Activated naive CD4-positive, alpha-beta T cell treated with anti-CD3 and anti-CD28 coated beads, Interleukin-2, amount 10 ng/mL, durations not matched to agents 7 days and 5 days (primary cell): Measurements from ENCODE around the gene APEH.
A peak's percentile ranks its signal among the peaks of the same experiment; 100 is the strongest.

Source experiments
- CTCF ChIA-PET: fragments of 350-600 bp; sonication (Branson Sonifier 250); formaldehyde crosslinking; loops from one replicate; lab custom pipeline; 2021; ENCODE audit warnings: antibody characterized with exemption; lab: Charles Lee
- DNase-seq: peaks from one replicate; pipeline ENCODE4 v3.0.0-alpha.2; 2020
- H3K27ac Mint-ChIP-seq: one replicate; pipeline ENCODE4 v1.8.0; 2021; ENCODE audit warnings: mild to moderate bottlenecking, moderate library complexity, mixed read lengths
- H3K27me3 Mint-ChIP-seq: one replicate; pipeline ENCODE4 v1.8.0; 2021; ENCODE audit warnings: mild to moderate bottlenecking, mixed read lengths
- H3K36me3 Mint-ChIP-seq: one replicate; pipeline ENCODE4 v1.8.0; 2021; ENCODE audit warnings: mixed read lengths
- H3K4me1 Mint-ChIP-seq: one replicate; pipeline ENCODE4 v1.8.0; 2021; ENCODE audit warnings: mixed read lengths
- H3K4me3 Mint-ChIP-seq: one replicate; pipeline ENCODE4 v1.8.0; 2021; ENCODE audit warnings: mild to moderate bottlenecking, moderate library complexity, mixed read lengths
- H3K9me3 Mint-ChIP-seq: one replicate; pipeline ENCODE4 v1.8.0; 2021; ENCODE audit warnings: mixed read lengths

APEH gene

DNA sequence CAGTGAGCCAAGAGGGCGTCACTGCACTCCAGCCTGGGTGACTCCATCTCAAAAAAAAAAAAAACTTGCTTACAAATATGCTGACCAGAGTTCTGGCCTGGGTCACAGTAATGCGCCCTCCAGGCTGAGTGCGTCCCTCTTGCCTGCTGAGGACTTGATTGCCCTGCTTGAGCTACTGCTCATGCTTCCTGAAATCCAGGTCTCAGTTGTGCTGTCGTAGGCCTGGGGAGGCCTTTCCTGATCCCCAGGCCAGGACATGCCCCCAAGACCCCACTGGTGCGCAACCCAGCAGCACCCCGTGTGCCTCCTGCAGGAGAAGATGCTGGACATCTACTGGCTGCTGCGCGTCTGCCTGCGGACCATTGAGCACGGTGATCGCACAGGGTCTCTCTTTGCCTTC, 38.0 kb downstream of the APEH start:
- peaks cover 25% of the 10 kb centered on the region for H3K4me1 Mint-ChIP-seq
- H3K36me3 Mint-ChIP-seq, result peaks cover 3% of the 10 kb centered on the region
- peak overlapping the region; percentile 52 for H3K27ac Mint-ChIP-seq
- DNase-seq, result no peak
- no peak overlapping the region for H3K4me3 Mint-ChIP-seq
- no peaks in the 10 kb centered on the region for H3K9me3 Mint-ChIP-seq
- no peaks in the 10 kb centered on the region for H3K27me3 Mint-ChIP-seq
- CTCF ChIA-PET, result interaction anchor here (0.5 to 1.5 kb wide), 4 partner anchors 7 to 175 kb away, joined by 3 to 8 read pairs (median 4); partner anchors contain the start of gene AMIGO3

DNA sequence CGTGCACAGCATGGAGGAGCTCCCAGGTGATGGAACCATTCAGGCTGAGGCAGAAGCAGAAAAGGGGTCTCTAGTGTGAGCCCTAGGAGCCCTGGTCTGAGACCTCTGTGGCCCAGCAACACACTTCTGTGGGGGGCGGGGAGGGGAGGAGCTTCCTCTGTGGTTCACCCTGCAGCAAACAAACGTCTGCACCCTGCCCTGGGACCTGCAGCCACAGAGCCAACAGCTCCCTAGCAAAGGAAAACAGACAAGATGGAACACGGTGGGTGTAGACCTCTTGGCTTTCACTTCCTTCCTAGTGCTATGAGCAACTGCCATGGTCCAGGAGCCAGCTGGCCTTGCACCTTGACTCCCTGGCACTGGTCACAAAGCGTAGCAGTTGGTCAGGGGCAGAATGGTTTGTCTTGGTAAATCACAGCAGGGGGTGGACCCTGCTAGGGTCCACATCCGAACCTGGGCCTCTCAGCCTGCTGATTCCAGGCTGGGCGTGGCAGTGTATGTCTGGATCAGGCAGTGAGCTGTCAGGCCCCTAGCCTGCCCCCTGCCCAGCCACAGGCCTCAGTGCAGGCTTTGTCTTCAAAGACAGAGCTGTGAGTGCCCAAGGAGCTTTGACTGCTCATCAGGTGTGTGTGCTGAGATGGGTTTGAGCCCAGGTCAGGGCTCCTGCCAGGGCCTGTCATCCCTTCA, 38.6 kb downstream of the APEH start:
- H3K4me1 Mint-ChIP-seq, result peaks cover 27% of the 10 kb centered on the region
- peaks cover under 1% of the 10 kb centered on the region for H3K36me3 Mint-ChIP-seq
- DNase-seq, result peak; percentile 38
- H3K27ac Mint-ChIP-seq, result peak overlapping the region; percentile 52
- no peak overlapping the region for H3K4me3 Mint-ChIP-seq
- no peaks in the 10 kb centered on the region for H3K9me3 Mint-ChIP-seq
- CTCF ChIA-PET, result interaction anchor here (0.5 to 1.4 kb wide), 3 partner anchors 11 to 175 kb away, joined by 3 to 8 read pairs (median 3); no protein-coding TSS in a partner anchor
- no peaks in the 10 kb centered on the region for H3K27me3 Mint-ChIP-seq

DNA sequence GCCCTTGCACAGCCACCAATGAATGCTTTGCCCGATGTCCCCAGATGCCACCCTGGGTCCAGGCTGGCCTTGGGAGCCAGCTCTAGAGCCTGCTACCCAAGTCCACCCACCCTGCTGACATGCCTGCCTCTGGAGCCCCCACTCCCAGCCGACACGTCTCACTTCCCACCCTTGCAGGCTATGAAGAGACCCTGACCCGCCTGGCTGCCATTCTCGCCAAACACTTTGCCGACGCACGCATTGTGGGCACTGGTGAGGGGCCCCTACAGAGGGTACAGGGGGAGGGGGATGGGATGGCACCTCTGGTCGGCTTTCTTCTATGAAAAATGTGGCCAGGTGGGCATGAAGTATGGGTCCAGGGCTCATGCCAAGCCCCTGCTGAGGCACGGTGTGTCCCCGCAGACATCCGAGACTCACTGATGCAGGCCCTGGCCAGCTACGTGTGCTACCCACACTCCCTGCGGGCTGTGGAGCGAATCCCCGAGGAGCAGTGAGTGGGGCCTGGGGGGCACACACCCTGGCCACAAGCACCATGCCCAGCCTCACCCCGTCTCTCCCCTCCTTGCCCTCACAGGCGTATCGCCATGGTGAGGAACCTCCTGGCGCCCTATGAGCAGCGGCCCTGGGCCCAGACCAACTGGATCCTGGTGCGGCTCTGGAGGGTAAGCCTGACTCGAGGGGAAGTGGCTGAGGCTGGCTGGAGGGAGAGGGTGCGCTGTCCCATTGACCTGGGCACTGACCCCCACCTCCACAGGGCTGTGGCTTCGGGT, 39.4 kb downstream of the APEH start:
- H3K9me3 Mint-ChIP-seq, result no peaks in the 10 kb centered on the region

DNA sequence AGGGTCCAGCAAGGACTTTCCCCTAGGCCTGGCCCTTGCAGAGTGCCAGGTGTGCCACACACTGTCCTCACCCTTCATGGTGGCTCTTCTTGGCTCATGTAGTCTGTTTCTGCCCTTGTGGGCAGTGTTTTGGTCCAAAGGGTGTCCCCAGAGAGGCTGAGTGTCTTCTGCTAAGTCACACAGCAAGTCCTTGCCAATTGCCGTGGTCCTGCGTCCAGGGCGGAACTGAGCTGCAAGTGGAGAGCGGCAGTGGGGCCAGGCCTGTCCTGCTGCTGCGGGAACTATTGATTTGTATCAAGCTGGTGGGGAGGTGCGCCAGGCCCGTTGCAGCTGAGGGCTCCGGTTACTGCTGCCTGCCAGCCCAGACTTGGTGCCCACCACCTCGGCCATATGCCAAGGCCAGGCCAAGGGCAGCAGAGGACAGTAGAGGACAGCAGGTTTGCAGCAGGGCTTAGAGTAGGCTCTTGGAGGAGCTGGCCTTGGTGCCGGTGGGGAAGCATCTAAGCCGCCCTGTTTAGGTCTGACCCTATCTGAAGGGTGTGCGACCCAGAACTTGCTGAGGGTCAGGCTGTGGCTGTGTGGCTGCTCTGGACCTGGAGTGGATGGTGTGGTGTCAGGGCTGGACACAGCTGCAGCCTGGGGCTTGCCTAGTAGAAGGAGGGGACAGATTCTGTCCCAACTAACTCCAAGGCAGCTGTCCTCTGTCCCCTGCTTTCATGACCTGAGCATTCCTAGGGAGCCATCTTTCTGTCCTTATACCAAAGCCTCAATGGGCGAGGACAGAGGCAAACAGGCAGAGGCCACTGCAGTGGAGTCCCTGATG, 40.8 kb downstream of the APEH start:
- no peak for DNase-seq
- no peaks in the 10 kb centered on the region for H3K9me3 Mint-ChIP-seq
- H3K27ac Mint-ChIP-seq, result peak overlapping the region; percentile 61
- CTCF ChIA-PET, result interaction anchor here (1.0 to 1.1 kb wide), 2 partner anchors 124 to 175 kb away, joined by 4 read pairs; no protein-coding TSS in a partner anchor
- H3K4me3 Mint-ChIP-seq, result no peak overlapping the region
- H3K27me3 Mint-ChIP-seq, result peaks cover 8% of the 10 kb centered on the region
- H3K36me3 Mint-ChIP-seq, result peaks cover 2% of the 10 kb centered on the region
- H3K4me1 Mint-ChIP-seq, result peaks cover 43% of the 10 kb centered on the region

More for the DNA sequence above, 39.4 kb downstream of the APEH start:
- Mint-ChIP-seq H3K27ac (no peak overlapping the region), H3K36me3 (no peaks in the 10 kb centered on the region), H3K4me1 (peaks cover 29% of the 10 kb centered on the region), H3K4me3 (no peak overlapping the region), H3K27me3 (peaks cover under 1% of the 10 kb centered on the region)
- CTCF ChIA-PET, result no interaction called here
- no peak for DNase-seq

DNA sequence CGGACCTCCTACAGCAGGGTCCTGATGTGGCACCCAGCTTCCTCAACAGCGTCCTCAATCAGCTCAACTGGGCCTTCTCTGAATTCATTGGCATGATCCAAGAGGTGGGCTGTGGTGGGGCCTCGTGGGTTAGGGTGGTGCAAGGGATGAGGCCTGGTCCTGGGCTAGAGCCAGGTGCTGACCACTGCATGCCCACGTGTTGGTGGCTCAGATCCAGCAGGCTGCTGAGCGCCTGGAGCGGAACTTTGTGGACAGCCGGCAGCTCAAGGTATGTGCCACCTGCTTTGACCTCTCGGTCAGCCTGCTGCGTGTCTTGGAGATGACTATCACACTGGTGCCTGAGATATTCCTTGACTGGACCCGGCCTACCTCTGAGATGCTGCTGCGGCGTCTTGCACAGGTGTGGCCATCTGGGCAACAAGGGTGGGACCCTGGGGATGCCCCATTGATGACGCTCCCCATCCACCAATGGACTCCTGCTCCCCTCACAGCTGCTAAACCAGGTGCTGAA, 41.5 kb downstream of the APEH start:
- Mint-ChIP-seq H3K9me3 (no peaks in the 10 kb centered on the region), H3K27ac (no peak overlapping the region), H3K27me3 (peaks cover 8% of the 10 kb centered on the region), H3K4me1 (peaks cover 50% of the 10 kb centered on the region), H3K36me3 (peaks cover 4% of the 10 kb centered on the region), H3K4me3 (no peak overlapping the region)
- CTCF ChIA-PET, result no interaction called here
- no peak for DNase-seq

DNA sequence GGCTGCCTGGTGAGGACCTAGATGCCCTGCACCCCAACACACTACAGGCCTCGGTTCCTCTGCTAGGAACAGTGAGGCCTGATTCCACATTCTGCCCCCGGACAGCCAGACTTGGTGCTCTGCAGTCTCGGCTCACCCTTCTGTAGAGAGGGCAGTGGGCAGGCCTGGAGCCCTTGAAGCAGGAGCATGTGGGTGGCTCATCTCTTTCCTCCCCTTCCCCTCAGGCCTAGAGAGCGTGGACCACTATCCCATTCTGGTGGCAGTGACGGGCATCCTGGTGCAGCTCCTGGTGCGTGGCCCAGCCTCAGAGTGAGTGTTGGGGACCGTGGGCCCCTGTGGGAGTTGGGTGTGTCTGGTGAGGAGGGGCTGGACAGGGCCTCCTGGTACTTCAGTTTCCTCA, 42.0 kb downstream of the APEH start:
- H3K4me3 Mint-ChIP-seq, result no peak overlapping the region
- no peaks in the 10 kb centered on the region for H3K9me3 Mint-ChIP-seq
- H3K36me3 Mint-ChIP-seq, result peaks cover 9% of the 10 kb centered on the region
- no peak overlapping the region for H3K27ac Mint-ChIP-seq
- no peak for DNase-seq
- peaks cover 8% of the 10 kb centered on the region for H3K27me3 Mint-ChIP-seq
- CTCF ChIA-PET, result no interaction called here
- H3K4me1 Mint-ChIP-seq, result peaks cover 53% of the 10 kb centered on the region

DNA sequence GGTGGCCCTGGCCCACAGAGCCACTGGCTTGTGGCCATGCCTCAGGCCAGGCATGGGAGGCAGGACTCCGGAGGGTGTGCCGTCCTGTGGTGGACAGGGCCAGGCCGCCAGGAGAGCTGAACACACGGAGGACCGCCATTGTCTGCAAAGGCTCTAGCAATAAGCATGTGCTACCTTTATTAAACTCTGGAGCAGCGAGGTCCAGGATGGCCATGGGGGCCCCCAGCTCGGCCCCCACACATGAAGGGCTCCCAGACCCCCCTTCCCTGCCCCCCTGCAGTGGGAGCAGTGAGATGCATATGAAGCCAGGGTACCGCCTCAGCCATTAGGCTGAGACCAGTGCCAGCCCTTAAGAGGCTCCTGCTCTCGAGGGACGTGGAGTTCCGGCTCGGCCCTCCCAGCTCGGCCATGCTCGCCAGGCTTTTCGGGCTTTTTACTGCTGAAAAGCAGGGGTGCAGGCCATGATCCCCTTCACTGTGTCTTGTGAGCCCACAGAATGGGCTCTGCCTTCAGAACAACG, 42.6 kb downstream of the APEH start:
- peaks cover 8% of the 10 kb centered on the region for H3K27me3 Mint-ChIP-seq
- no peak overlapping the region for H3K27ac Mint-ChIP-seq
- no peak for DNase-seq
- no peak overlapping the region for H3K4me3 Mint-ChIP-seq
- peaks cover 47% of the 10 kb centered on the region for H3K4me1 Mint-ChIP-seq
- H3K9me3 Mint-ChIP-seq, result no peaks in the 10 kb centered on the region
- CTCF ChIA-PET, result interaction anchor here (0.6 to 1.5 kb wide), 2 partner anchors 74 to 128 kb away, joined by 4 read pairs; no protein-coding TSS in a partner anchor
- peaks cover 12% of the 10 kb centered on the region for H3K36me3 Mint-ChIP-seq

DNA sequence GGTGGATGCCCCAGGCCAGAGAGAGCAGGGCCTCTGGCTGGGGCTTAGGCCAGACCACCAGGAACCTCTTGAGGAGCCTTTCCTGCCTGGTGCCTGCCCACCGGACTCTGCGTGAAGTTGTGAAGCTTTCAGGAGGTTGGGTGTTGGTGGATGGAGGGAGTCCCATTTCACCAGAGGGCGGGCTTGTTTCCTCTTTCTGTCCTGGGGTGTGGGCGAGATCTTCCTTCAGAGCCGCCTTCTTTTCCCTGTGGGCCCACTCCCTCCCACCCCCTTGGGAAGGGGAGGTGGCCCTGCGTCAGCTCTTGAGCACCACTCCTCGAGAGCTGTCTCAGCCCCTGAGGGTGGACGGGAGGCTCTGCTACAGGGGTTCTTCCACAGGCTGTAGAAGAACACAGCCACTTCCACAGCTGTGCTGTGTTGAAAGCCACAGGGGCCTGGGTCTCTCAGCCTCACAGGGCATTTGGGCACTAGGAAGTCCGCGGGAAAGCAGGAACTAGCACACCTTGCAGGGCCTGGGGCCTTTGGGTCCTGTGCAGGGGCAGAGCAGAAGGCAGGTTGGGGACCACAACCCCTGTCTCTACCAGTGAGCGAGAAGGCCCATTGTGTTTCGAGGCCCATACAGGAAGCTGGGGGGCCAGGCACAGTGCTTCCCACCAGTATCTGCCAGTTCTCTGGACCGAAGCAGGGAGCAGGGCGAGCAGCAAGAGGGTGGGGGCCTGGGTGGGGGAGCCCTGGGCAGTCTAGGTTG, 43.2 kb downstream of the APEH start:
- no peak overlapping the region for H3K27ac Mint-ChIP-seq
- H3K9me3 Mint-ChIP-seq, result no peaks in the 10 kb centered on the region
- CTCF ChIA-PET, result interaction anchor here (1.5 to 2.0 kb wide), 2 partner anchors 121 to 127 kb away, joined by 4 to 9 read pairs; no protein-coding TSS in a partner anchor
- no peak for DNase-seq
- H3K27me3 Mint-ChIP-seq, result peaks cover 8% of the 10 kb centered on the region
- H3K4me1 Mint-ChIP-seq, result peaks cover 45% of the 10 kb centered on the region
- peaks cover 15% of the 10 kb centered on the region for H3K36me3 Mint-ChIP-seq
- peak overlapping the region; percentile 12 for H3K4me3 Mint-ChIP-seq

DNA sequence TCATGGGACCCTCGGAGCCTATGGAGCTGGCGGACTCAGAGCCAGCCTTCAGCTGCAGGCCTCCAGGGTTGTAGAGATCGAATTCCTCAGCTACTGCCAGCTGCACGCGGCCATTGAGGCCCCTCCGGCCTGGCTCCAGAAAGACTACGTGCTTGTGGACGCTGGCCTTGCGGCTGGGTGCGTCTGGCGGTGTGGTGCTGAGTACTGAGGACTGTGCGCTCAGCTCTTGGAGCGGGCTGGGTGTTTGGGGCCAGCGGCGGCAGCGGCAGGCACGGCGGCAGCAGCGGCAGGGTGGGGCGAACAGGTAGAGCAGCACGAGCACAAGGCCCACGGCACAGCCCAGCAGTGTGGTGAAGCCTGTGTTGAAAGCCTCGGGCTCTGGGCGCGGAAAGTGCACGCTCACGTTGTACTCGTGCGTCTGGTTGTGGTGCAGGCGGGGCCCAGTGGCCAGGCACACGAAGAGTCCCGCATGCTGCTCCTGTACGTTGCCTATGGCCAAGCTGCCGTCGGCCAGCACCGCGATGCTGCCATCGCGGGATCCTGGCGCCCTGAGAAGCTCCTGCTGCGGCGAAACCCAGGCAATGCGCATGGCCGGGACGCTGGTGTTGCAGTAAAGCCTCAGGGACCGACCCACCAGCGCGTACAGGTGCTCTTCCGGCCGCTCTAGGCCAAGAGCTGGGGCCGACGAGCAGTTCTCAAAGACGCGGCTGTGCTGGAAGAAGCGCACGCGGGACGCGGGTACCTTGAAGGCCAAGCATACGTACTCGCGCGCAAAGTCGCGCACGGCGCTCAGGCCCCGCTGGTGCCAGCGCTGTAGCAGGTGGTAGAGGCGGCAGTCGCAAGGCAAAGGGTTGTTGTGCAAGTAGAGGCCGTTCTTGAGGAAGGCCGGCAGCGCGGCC, 44.1 kb downstream of the APEH start:
- Mint-ChIP-seq H3K4me1 (peaks cover 44% of the 10 kb centered on the region), H3K4me3 (peak overlapping the region; percentile 72), H3K9me3 (no peaks in the 10 kb centered on the region), H3K27ac (peak overlapping the region; percentile 84), H3K36me3 (peaks cover 20% of the 10 kb centered on the region), H3K27me3 (peaks cover 8% of the 10 kb centered on the region)
- CTCF ChIA-PET, result interaction anchor here (0.6 to 2.5 kb wide), 6 partner anchors 17 to 178 kb away, joined by 3 to 9 read pairs (median 4); no protein-coding TSS in a partner anchor
- DNase-seq, result no peak

DNA sequence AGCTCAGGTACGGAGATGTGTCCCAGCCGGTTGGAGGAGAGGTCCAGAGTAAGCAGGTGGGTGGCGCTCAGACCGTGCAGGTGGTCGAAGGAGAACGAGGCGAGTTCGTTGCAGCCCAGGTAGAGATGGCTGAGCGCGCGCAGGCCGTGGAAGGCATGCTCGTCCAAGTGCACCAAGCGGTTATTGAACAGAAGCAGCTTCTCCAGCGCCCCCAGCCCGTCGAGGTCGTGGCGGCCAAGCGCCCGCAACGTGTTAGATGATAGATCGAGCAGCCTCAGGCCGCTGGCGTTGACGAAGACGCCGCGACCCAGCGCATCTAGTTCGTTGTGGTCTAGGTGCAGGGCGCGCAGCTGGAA, 44.7 kb downstream of the APEH start:
- Mint-ChIP-seq H3K27ac (peak overlapping the region; percentile 84), H3K4me3 (peak overlapping the region; percentile 72), H3K4me1 (peaks cover 44% of the 10 kb centered on the region), H3K9me3 (no peaks in the 10 kb centered on the region), H3K27me3 (peaks cover 8% of the 10 kb centered on the region), H3K36me3 (peaks cover 21% of the 10 kb centered on the region)
- CTCF ChIA-PET, result interaction anchor here (0.6 to 2.5 kb wide), 9 partner anchors 7 to 186 kb away, joined by 3 to 9 read pairs (median 4); partner anchors contain the start of gene INKA1
- DNase-seq, result no peak

DNA sequence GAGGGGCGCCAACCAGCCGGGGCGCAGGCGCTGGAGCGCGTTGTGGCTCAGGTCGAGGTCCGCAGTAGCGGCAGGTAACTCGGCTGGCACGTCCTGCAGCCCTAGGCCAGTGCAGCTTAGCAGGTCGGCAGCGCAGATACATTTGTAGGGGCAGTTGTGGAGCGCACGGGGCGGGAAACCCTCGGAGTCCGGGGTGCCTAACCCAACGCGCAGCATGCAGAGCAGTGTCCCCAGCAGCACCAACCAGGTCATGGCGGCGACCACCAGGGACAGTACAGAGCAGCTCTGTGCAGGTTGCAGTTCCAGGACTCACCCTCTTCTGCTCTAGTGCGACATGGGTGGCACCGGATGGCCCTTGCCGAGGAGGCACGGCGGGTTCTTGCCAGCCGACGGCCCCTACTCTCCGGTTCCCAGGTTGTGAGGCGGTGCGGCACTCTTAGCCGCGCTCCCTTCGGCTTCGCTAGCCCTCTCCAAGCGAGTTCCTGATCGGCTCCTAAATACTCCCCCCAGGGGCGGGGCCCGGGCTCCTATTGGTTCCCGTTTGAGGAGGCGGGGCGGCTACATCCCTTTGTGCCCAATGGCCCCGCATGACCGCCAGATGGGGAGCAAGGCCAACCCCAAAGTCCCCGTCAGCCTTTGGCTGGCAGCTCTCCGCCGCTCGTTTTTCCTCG, 45.2 kb downstream of the APEH start, which contains the start of gene AMIGO3:
Gene AMIGO3 (minus strand): TSS at position 471 of the 671 bp plus-strand sequence. CDS start 219 bp downstream, at position 252.
- no peaks in the 10 kb centered on the region for H3K9me3 Mint-ChIP-seq
- H3K4me1 Mint-ChIP-seq, result peaks cover 44% of the 10 kb centered on the region
- H3K4me3 Mint-ChIP-seq, result peak within 1 kb of the TSS; percentile 72
- H3K27ac Mint-ChIP-seq, result peak within 1 kb of the TSS; percentile 84
- peaks cover 11% of the 10 kb centered on the region for H3K27me3 Mint-ChIP-seq
- peaks cover 21% of the 10 kb centered on the region for H3K36me3 Mint-ChIP-seq
- CTCF ChIA-PET, result interaction anchor here (0.6 to 2.5 kb wide), 9 partner anchors 8 to 186 kb away, joined by 3 to 9 read pairs (median 4); partner anchors contain the start of gene INKA1
- DNase-seq, result peak; percentile 96
